GM20431 (cell line): ENCODE results near the gene SOCS2.

Source experiments
- in situ Hi-C: fragments of 300-500 bp; cut with MseI, MboI; formaldehyde crosslinking; loops from one replicate; pipeline ENCODE4 v1.15.0; 2020; ENCODE audit warnings: low sequenced_read_pairs; ENCODE audit not compliant: unreplicated experiment

The SOCS2 gene

GRCh38 chr12:93571925-93572711 is at the start of gene SOCS2:
Gene SOCS2, plus strand, starts transcription at chr12:93572675. Its CDS starts 223 bp downstream, at chr12:93572898.
- in situ Hi-C loops: loop anchor here (25.0 kb wide), 1 partner anchor 515 kb away; no protein-coding TSS in a partner anchor

GRCh38 chr12:93524386-93525133 is 47.9 kb upstream of the SOCS2 start:
- in situ Hi-C loops: no loop called here

GRCh38 chr12:93526786-93527428 is 45.6 kb upstream of the SOCS2 start:
- in situ Hi-C loops: no loop called here

GRCh38 chr12:93530358-93530757 is 42.1 kb upstream of the SOCS2 start:
- in situ Hi-C loops: no loop called here

GRCh38 chr12:93533310-93533709 is 39.2 kb upstream of the SOCS2 start:
- in situ Hi-C loops: no loop called here

GRCh38 chr12:93536111-93536765 is 36.2 kb upstream of the SOCS2 start:
- in situ Hi-C loops: no loop called here

GRCh38 chr12:93536766-93537488 is 35.5 kb upstream of the SOCS2 start:
- in situ Hi-C loops: no loop called here

GRCh38 chr12:93537769-93538168 is 34.7 kb upstream of the SOCS2 start:
- in situ Hi-C loops: no loop called here

GRCh38 chr12:93539821-93540220 is 32.7 kb upstream of the SOCS2 start:
- in situ Hi-C loops: no loop called here

GRCh38 chr12:93540466-93540865 is 32.0 kb upstream of the SOCS2 start:
- in situ Hi-C loops: no loop called here

- in situ Hi-C loops: no loop called here
Measured at GRCh38 chr12:93541578-93542225, 30.8 kb upstream of the SOCS2 start.

- in situ Hi-C loops: no loop called here
Measured at GRCh38 chr12:93547778-93548177, 24.7 kb upstream of the SOCS2 start.

GRCh38 chr12:93549174-93549573 is 23.3 kb upstream of the SOCS2 start:
- in situ Hi-C loops: no loop called here

GRCh38 chr12:93550748-93551611 is 21.5 kb upstream of the SOCS2 start:
- in situ Hi-C loops: loop anchor here (25.0 kb wide), 1 partner anchor 536 kb away; no protein-coding TSS in a partner anchor

GRCh38 chr12:93552427-93552826 is 20.0 kb upstream of the SOCS2 start:
- in situ Hi-C loops: loop anchor here (25.0 kb wide), 1 partner anchor 535 kb away; no protein-coding TSS in a partner anchor

- in situ Hi-C loops: loop anchor here (25.0 kb wide), 1 partner anchor 529 kb away; no protein-coding TSS in a partner anchor
Measured at GRCh38 chr12:93557879-93558278, 14.6 kb upstream of the SOCS2 start.

- in situ Hi-C loops: loop anchor here (25.0 kb wide), 1 partner anchor 529 kb away; no protein-coding TSS in a partner anchor
Measured at GRCh38 chr12:93558685-93559084, 13.8 kb upstream of the SOCS2 start.
